GM06990 (cell line): Measurements from ENCODE around the gene RHBDD3.
"Not testable (repeated sequence)": the region's sequence is repeated elsewhere in the genome, so short reads cannot be mapped to it uniquely, and the experiment has no call there.

Experiments used
- DNase-seq: peaks from one replicate; pipeline ENCODE4 v3.0.0-alpha.2; 2011; ENCODE audit not compliant: insufficient read length; ENCODE audit errors: extremely low read depth
- H3K27me3 ChIP-seq: replicated peaks from 2 replicates; pipeline ENCODE4 v1.6.0; 2011; ENCODE audit warnings: low read length; ENCODE audit not compliant: control insufficient read depth, insufficient read depth
- H3K36me3 ChIP-seq: 2 replicates; pipeline ENCODE4 v1.5.1; 2011; ENCODE audit warnings: low read length; ENCODE audit not compliant: control insufficient read depth, insufficient read depth
- H3K4me3 ChIP-seq: replicated peaks from 2 replicates; pipeline ENCODE4 v1.5.1; 2011; ENCODE audit warnings: low read depth, mild to moderate bottlenecking, control low read depth, low read length
- TF ChIP-seq, protein P1 (sequence below): IDR thresholded peaks from 2 replicates; pipeline ENCODE4 v1.5.1; 2011; ENCODE audit warnings: low read length, control low read depth, mild to moderate bottlenecking, inconsistent platforms; ENCODE audit not compliant: insufficient read depth, poor library complexity, severe bottlenecking

Gene RHBDD3

GRCh38 chr22:29244785-29245625, 22.8 kb downstream of the RHBDD3 start:
- Histone ChIP-seq H3K4me3 (no peak overlapping the region), H3K36me3 (no peaks in the 10 kb centered on the region), H3K27me3 (no peaks in the 10 kb centered on the region)
- no peak for DNase-seq
- TF ChIP-seq, protein P1, sequence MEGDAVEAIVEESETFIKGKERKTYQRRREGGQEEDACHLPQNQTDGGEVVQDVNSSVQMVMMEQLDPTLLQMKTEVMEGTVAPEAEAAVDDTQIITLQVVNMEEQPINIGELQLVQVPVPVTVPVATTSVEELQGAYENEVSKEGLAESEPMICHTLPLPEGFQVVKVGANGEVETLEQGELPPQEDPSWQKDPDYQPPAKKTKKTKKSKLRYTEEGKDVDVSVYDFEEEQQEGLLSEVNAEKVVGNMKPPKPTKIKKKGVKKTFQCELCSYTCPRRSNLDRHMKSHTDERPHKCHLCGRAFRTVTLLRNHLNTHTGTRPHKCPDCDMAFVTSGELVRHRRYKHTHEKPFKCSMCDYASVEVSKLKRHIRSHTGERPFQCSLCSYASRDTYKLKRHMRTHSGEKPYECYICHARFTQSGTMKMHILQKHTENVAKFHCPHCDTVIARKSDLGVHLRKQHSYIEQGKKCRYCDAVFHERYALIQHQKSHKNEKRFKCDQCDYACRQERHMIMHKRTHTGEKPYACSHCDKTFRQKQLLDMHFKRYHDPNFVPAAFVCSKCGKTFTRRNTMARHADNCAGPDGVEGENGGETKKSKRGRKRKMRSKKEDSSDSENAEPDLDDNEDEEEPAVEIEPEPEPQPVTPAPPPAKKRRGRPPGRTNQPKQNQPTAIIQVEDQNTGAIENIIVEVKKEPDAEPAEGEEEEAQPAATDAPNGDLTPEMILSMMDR = no peak

DNA sequence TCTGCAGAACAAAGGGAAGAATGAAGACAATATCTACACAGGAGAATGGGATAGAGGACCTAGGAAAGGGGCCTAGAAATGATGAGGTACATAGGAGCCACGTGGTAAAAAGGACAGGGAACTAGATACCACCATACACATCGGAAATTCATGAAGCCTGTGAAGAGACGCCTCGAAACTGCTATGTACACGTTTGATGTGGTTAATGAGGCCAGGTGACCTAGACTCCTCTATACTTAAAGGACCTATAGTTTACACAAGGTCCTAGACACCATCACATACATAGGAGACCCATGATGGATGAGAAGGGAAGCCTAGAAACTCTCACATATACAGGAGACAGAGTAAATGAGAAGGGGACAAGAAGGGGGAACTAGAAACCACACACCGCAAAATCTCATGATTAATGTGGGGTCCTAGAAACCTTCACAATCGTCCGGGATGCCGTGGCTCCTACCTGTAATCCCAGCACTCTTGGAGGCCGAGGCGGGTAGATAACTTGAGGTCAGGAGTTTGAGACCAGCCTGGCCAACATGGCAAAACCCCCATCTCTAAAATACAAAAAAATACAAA, 23.8 kb downstream of the RHBDD3 start:
- Histone ChIP-seq H3K4me3 (no peak overlapping the region), H3K27me3 (no peaks in the 10 kb centered on the region), H3K36me3 (no peaks in the 10 kb centered on the region)
- TF ChIP-seq, protein P1 = no peak
- no peak for DNase-seq

- H3K27me3 ChIP-seq, H3K4me3 ChIP-seq, DNase-seq, H3K36me3 ChIP-seq: not testable (repeated sequence)
These were observed 27.3 kb downstream of the RHBDD3 start for GRCh38 chr22:29240481-29240880.

- no peaks in the 10 kb centered on the region for H3K36me3 ChIP-seq
- no peak for DNase-seq
- TF ChIP-seq, protein P1 = no peak
- H3K4me3 ChIP-seq = no peak overlapping the region
- H3K27me3 ChIP-seq = no peaks in the 10 kb centered on the region
These were observed 34.4 kb downstream of the RHBDD3 start for GRCh38 chr22:29233277-29233877.

DNA sequence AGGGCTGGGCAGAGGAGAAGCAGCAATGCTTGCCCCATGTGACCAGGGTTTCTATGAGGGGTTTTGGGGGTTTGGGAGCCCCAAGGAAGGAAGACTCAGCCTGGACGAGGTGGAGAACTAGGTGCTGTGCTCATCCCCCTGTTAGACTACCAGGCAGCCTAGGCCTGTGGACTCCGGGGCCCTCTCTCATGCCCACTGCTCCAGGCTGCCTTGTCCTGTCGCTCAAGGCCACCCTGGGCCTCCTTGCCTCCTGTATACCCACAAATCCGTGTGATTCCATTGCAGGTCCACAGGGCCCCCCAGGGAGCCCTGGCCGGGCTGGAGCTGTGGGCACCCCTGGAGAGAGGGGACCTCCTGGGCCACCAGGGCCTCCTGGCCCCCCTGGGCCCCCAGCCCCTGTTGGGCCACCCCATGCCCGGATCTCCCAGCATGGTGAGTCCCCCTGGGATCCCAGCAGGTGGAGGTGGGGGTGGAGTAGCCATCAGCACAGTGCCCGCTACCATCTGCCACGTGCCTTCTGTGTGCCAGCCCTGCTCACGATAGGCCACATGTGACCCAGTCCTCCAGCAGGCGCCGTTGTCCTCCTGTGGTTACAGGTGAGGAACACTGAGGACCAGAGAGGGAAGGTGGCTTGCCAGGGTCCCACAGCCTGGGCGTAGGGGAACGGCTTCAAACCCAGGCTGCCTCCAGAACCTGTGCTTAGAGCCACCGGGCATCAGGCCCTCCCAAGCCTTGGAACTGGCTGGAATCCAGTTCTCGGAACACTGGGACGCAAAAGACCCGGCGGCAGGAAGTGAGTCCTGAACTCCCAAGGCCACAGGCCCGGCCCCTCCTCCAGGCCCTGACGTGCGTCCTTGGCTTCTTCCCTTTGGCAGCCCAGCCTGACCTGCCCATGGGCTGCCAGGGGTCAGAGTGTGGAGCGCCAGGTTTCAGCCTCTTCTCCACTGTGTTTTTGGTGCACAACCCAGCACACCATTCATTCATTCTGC, 35.5 kb downstream of the RHBDD3 start:
- Histone ChIP-seq H3K4me3 (no peak overlapping the region), H3K36me3 (no peaks in the 10 kb centered on the region), H3K27me3 (no peaks in the 10 kb centered on the region)
- DNase-seq = no peak
- TF ChIP-seq, protein P1 = no peak
